GM12801 (cell line): ENCODE measurements around the gene MYADM.

Experiments used
- TF ChIP-seq, protein P1 (sequence below): IDR thresholded peaks from one replicate; pipeline ENCODE4 v1.5.1; 2011; ENCODE audit warnings: control low read depth; ENCODE audit not compliant: insufficient read length; ENCODE audit errors: extremely low read depth

Gene MYADM

DNA sequence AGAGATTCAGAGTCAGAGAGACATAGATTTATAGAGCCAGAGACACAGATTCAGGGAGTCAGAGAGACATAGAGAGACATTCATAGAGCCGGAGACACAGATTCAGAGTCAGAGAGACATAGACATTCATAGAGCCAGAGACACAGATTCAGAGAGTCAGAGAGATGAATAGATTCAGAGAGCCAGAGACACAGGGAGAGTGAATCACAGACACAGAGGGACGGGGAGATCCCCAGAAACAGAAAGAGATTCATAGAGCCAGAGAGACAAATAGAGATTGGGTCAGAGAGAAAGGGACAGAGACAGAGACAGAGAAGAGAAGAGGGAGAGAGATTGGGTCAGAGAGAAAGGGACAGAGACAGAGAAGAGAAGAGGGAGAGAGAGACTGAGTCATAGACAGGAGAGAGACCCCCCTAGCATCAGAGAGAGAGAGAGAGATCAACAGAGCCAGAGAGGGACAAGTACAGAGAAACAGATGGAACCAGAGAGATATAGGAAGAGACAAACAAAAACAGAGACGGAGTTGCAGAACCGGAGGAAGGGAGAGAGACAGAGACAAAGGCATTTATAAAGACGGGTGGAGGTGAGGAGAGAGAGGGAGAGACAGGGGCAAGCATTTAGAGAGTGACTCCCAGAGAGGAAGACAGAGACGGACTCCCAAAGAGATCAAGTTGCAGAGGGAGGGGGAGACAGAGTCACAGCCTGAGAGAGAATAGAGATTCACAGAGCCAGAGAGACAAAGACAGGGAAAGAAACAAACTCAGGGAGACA, 13.2 kb downstream of the MYADM start:
- TF ChIP-seq, protein P1, sequence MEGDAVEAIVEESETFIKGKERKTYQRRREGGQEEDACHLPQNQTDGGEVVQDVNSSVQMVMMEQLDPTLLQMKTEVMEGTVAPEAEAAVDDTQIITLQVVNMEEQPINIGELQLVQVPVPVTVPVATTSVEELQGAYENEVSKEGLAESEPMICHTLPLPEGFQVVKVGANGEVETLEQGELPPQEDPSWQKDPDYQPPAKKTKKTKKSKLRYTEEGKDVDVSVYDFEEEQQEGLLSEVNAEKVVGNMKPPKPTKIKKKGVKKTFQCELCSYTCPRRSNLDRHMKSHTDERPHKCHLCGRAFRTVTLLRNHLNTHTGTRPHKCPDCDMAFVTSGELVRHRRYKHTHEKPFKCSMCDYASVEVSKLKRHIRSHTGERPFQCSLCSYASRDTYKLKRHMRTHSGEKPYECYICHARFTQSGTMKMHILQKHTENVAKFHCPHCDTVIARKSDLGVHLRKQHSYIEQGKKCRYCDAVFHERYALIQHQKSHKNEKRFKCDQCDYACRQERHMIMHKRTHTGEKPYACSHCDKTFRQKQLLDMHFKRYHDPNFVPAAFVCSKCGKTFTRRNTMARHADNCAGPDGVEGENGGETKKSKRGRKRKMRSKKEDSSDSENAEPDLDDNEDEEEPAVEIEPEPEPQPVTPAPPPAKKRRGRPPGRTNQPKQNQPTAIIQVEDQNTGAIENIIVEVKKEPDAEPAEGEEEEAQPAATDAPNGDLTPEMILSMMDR = no peak

DNA sequence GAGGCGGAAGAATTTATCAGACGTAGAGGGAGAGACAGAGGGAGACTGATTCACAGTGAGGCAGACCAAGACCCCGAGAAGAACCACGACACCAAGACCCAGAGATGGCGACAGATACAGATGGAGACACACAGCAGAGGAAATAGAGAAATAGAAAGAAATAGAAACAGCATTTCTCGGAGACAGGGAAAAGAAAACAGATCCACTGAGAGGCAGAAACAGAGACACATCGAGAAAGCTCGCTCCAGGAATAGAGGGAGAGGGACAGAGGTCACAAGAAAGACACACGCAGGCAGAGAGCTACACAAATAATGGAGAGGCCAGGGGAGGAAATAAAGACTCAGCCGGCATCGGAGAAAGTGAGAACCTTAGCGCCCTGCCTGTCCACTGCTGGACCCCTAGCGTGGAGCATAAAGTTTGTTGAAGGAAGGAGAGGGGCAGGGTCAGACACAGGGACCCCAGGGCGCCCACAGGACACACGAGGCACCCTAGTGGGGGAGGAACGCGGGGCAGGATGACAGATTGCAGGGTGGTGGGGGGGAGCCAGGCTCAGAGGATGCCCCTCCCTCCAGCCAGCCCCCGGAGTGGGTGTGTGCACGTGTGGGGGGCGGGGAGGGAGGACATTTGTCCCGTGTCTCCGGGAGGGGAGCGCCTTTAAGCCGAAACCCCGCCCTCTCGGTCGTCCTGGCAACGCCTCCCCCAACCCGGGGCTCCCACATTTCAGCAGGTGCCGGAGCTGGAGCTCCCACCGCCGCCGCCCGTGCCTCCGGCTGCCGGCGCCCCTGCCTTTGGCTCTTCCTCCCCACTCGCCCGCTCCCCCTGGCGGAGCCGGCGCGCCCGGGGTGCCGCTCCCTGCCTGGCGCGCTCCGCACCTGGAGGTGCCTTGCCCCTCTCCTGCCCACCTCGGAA, 14.1 kb downstream of the MYADM start, which contains the start of gene PRKCG:
Gene PRKCG (plus strand): TSS at position 716 of the 909 bp plus-strand sequence. CDS start 298 bp downstream, outside the sequence.
- TF ChIP-seq, protein P1 = no peak

DNA sequence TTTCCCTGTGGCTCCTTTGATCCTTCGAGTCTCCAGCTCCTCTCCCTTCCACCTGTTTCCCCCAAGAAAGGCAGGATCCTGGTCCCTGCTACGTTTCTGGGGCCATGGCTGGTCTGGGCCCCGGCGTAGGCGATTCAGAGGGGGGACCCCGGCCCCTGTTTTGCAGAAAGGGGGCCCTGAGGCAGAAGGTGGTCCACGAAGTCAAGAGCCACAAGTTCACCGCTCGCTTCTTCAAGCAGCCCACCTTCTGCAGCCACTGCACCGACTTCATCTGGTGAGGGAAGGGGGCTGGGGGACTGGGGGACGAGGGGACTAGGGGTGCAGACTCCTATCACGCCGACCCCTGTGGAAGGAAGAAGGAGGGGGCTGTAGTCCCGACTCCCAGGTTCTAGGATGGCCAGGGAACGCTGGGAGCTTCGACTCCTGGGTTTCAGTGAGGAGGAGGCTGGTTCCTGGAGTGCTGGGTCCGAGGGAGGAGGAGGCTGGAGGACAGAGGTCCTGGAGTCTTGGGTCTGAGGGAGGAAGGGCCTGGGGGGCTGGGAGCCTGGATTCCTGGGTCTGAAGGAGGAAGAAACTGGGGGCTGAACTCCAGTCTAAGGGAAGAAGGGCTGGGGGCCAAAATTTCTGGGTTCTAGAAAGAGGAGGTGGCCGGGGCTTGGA, 14.8 kb downstream of the MYADM start:
- TF ChIP-seq, protein P1 = no peak

DNA sequence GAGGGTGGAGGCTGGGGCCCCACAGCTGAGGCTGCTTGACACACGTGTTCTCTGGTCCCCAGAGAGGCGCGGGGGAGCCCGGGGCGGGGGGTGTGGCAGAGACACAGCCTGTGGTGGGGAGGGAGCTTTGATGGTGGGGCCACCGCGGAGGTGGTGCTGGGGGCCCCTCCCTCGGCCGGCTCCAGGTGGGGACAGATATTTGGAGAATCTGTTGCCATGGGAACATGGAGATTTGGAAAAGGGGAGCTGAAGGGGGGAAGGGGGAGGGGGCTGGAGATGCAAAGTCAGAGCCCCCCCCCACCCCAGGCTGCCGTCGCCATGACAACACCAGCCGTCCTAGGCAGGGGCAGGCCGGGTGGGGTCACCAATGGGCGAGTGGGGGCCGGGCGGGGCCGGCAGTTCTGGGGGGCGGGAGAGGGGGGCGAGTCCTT, 15.6 kb downstream of the MYADM start:
- TF ChIP-seq, protein P1 = no peak

DNA sequence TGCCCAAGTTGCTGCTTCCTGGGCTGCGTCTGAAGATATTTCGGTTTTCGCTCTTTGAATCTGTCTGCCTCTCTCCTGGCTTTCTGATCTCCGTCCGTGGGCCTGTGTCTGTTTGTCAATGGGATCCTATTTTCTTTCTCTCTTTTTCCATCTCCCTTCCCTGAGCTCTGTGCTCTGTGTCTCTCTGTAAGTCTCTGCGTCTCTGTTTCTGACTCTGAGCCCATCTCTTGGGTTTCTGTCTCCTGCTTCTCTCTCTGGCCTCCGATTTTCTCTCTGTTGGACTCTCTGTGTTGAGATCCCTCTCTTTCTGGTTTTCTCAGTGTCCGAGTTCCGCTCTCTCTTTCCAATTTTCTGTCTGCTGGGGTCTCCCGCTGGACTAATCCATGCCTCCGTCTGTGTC, 16.1 kb downstream of the MYADM start:
- TF ChIP-seq, protein P1 = no peak

DNA sequence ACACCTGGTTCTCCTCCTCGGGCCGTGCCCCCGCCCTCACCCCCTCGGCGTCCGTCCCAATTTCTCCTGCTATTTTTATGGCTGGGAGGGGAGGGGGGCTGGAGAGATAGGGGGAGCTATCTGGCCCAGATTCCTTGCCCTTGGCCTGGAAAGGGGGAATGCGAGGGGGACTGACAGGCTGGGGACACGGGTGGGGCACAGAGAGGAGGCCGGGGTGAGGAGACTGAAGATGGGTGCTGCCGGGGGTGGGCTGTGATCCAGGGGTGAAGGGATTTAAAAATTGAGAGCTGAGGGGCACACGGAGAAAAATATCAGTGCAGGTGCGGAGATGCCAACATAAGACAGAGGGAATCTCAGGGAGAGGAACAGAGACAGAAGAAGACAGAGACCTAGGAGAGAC, 16.6 kb downstream of the MYADM start:
- TF ChIP-seq, protein P1 = no peak

DNA sequence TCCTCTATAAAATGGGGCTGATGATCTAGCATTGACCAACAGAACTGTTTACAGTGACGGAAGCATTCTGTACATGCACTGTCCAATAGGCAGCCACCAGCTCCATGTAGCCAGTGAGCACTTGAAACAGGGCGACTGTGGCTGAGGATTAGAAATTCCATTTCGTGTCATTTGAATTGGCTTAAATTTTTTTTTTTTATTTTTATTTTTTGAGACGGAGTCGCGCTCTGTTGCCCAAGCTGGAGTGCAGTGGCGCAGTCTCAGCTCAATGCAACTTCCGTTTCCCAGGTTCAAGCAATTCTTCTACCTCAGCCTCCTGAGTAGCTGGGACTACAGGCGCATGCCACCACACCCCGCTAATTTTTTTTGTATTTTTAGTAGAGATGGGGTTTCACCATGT, 17.4 kb downstream of the MYADM start:
- TF ChIP-seq, protein P1 = no peak
